ENCODE measurements around the gene TBX10. TPM values are rescaled to one million over a fixed set of nuclear protein-coding genes. Genes with fewer than 3 reads are reported as not detected.
"Not testable (repeated sequence)": the region's sequence is repeated elsewhere in the genome, so short reads cannot be mapped to it uniquely, and the experiment has no call there.

TBX10 gene
- total RNA-seq, result not detected

DNA sequence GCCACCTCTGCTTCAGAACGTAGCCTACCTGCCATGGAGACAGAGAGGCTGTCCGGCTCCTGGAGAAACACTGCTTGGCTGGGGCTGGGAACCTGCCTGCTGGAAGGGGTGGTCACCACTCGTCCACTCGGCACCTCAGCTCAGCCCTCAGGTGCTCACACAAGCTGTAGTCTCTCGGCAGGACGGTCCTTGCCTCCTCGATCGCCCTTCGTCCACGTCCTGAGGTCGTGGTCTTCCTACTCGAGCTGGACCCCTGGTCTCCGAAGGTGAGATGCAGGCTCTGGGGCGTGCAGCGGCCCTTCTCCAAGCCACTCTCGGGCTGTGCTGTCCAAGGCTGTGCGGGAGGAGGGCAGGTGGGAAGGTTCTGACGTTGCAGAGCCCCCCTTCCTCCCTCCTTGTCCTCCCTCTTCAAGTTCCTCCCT lies at the start of gene TBX10:
TSS of gene TBX10 (minus strand) at position 326 of the 422 bp plus-strand sequence. CDS start at position 35, 291 bp downstream.
- H3K27ac ChIP-seq, result no peak within 1 kb of the TSS
- H3K4me1 ChIP-seq, result peaks cover 0 to 8% (median 0%) of the 10 kb centered on the region in 4 donors
- no peak for DNase-seq (ENCODE audit: low spot score in 2 of 2)
- no peak for TF ChIP-seq POLR2A (IDR thresholded peaks at IDR 0.05)
- TF ChIP-seq EP300 (IDR thresholded peaks at IDR 0.05), result no peak
- TF ChIP-seq CTCF (IDR thresholded peaks at IDR 0.05), result no peak
- H3K27me3 ChIP-seq, result peaks cover 0 to 18% of the 10 kb centered on the region in 2 donors
- H3K36me3 ChIP-seq, result no peaks in the 10 kb centered on the region
- 75 to 82% methylated on average over 16 to 17 of the region's 18 CpGs for WGBS, 2 donors
- peaks cover 0 to 9% (median 0%) of the 10 kb centered on the region in 4 donors for H3K9me3 ChIP-seq
- H3K4me3 ChIP-seq, result no peak within 1 kb of the TSS

GRCh38 chr11:67689178-67689577 lies 49.6 kb upstream of the TBX10 start:
- Histone ChIP-seq H3K36me3 (no peaks in the 10 kb centered on the region), H3K4me1 (no peaks in the 10 kb centered on the region), H3K9me3 (no peaks in the 10 kb centered on the region), H3K27me3 (peaks cover 0 to 15% of the 10 kb centered on the region in 2 donors), H3K27ac (no peak overlapping the region), H3K4me3 (no peak overlapping the region)
- WGBS, 2 donors, result 71 to 79% methylated on average over 4 of the region's 4 CpGs
- TF ChIP-seq POLR2A (IDR thresholded peaks at IDR 0.05) (no peak), CTCF (IDR thresholded peaks at IDR 0.05) (no peak), EP300 (IDR thresholded peaks at IDR 0.05) (no peak)
- DNase-seq (ENCODE audit: low spot score in 2 of 2), result no peak

GRCh38 chr11:67687986-67688385 lies 48.4 kb upstream of the TBX10 start:
- H3K9me3 ChIP-seq, result no peaks in the 10 kb centered on the region
- TF ChIP-seq CTCF (IDR thresholded peaks at IDR 0.05) (no peak), EP300 (IDR thresholded peaks at IDR 0.05) (no peak), POLR2A (IDR thresholded peaks at IDR 0.05) (no peak)
- no peaks in the 10 kb centered on the region for H3K4me1 ChIP-seq
- no peak overlapping the region for H3K4me3 ChIP-seq
- no peak for DNase-seq (ENCODE audit: low spot score in 2 of 2)
- peaks cover 0 to 15% of the 10 kb centered on the region in 2 donors for H3K27me3 ChIP-seq
- no peak overlapping the region for H3K27ac ChIP-seq
- no peaks in the 10 kb centered on the region for H3K36me3 ChIP-seq
- 78 to 86% methylated on average over 2 of the region's 2 CpGs for WGBS, 2 donors

DNA sequence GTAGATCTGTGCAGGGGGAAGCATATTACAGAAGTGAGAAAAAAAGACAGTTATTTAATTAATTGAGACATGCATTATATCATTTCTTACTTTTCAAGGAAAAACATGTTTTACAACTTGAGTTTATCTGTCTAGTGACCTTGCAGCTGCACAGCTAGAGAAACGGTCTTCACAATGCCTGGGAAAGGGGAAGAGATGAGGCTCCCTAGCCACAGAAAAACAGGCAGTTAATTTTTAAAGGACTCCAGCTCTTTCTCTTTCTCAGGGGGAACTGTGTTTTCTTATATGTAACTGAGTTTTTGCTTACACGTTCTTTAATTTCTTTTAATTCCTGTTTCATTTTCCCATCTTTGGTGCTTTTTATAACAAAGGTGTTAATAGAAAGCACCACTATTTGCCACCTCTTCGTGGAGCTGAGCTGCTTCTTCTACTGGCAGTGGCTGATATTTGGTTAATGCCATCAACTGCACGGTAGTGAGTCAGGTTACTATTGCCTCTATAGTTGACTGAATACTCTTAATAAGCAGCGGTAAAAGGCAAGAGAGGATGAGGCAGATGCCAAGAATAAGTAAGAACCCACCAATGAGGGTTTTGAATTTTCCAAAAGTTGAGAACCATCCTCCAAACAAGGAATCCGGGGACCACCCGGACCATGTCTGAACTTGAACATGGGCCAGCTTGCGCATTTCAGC lies 46.2 kb upstream of the TBX10 start:
- peaks cover 0 to 15% of the 10 kb centered on the region in 2 donors for H3K27me3 ChIP-seq
- 45 to 58% methylated on average over 8 of the region's 8 CpGs for WGBS, 2 donors
- H3K36me3 ChIP-seq; H3K4me3 ChIP-seq; DNase-seq (ENCODE audit: low spot score in 2 of 2); H3K9me3 ChIP-seq; H3K27ac ChIP-seq; H3K4me1 ChIP-seq: not testable (repeated sequence)

DNA sequence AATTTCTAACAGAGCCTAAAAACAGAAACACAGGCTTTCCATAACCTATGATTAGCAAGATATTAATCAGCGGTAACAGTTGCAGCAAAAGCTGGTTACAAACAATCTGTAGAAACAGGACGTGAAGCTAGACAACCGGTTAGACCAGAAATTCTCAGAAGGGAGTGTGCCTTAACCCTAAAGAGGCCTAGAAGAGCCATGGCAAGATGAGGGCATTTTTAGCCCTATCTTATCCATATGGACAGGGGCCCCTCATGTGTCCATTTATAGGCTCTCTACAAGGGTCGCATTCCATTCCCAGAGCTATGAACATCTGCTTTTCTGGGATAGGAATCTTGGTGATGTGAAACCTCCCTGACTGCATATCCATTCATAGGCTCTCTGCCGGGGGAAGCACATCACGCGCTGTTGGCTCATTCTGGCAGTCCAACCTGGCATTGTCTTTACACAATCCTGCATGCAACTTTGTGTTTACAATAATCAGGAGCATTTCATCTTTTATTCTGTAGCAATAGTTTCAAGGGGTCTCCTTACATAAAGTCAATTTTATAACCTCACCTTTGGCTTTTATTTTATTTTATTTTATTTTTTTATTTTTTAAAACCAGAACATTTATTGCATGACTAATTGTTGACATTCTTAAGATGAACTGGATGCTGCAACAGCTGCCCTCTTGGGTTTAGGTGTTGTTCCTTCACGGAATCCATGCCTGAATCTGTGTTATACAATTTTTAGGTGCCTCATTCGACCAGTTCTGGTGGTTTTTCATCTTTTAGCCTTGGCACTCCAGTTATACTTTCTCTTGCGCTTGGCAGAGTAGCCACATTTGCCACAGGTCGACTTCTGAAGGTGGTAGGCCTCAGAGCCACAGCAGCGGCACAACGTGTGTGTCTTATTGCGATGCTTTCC lies 42.8 kb upstream of the TBX10 start:
- H3K4me1 ChIP-seq, H3K27ac ChIP-seq: not testable (repeated sequence)
- 72 to 73% methylated on average over 14 of the region's 14 CpGs for WGBS, 2 donors

More for the DNA sequence above, 42.8 kb upstream of the TBX10 start:
- not testable (repeated sequence) for H3K4me3 ChIP-seq; H3K27me3 ChIP-seq; DNase-seq (ENCODE audit: low spot score in 2 of 2); H3K36me3 ChIP-seq; H3K9me3 ChIP-seq

All from tibial nerve (tissue), 4 donors.